Cardiac fibroblast (primary cell): ENCODE data around the gene SLC25A6.

ENCODE experiments used
- DNase-seq, 2 donors: peaks; one replicate each; pipeline versions ENCODE4 v3.0.0 to v3.0.0-alpha.2; 2010; ENCODE audit warnings: low read depth in 2 of 2
- H3K4me3 ChIP-seq, 2 donors: replicated peaks in 1 of 2; 1 replicate in 1 of 2; 2 replicates in 1 of 2; pipeline ENCODE4 v1.5.1; 2011; ENCODE audit warnings: low read depth in 2 of 2, low read length in 2 of 2, mild to moderate bottlenecking in 2 of 2, moderate library complexity in 1 of 2
- TF ChIP-seq, protein P1 (sequence below): IDR thresholded peaks from one replicate; pipeline ENCODE4 v1.5.1; 2011; ENCODE audit warnings: low read depth, mild to moderate bottlenecking, low read length, inconsistent platforms

Gene SLC25A6

DNA sequence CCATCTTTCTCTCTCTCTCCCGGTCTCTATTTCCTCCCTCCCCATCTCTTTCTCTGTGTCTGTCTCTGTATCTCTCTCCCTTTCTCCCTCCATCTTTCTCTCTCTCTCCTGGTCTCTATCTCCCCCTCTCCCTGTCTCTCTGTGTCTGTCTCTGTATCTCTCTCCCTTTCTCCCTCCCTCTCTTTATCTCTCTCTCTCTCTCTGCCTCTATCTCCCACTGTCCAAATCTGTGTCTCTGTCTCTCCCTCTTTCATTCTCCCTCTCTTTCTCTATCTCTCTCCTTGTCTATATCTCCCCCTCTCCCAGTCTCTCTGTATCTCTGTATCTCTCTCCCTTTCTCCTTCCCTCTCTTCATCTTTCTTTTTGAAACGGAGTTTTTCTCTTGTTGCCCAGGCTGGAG, 31.7 kb downstream of the SLC25A6 start:
- no peak overlapping the region for H3K4me3 ChIP-seq
- no peak for DNase-seq
- TF ChIP-seq, protein P1, sequence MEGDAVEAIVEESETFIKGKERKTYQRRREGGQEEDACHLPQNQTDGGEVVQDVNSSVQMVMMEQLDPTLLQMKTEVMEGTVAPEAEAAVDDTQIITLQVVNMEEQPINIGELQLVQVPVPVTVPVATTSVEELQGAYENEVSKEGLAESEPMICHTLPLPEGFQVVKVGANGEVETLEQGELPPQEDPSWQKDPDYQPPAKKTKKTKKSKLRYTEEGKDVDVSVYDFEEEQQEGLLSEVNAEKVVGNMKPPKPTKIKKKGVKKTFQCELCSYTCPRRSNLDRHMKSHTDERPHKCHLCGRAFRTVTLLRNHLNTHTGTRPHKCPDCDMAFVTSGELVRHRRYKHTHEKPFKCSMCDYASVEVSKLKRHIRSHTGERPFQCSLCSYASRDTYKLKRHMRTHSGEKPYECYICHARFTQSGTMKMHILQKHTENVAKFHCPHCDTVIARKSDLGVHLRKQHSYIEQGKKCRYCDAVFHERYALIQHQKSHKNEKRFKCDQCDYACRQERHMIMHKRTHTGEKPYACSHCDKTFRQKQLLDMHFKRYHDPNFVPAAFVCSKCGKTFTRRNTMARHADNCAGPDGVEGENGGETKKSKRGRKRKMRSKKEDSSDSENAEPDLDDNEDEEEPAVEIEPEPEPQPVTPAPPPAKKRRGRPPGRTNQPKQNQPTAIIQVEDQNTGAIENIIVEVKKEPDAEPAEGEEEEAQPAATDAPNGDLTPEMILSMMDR, result no peak

- H3K4me3 ChIP-seq, result no peak overlapping the region
- TF ChIP-seq, protein P1, result no peak
- no peak for DNase-seq
Observed at GRCh38 chrX:1359477-1359873, 32.4 kb downstream of the SLC25A6 start.

- TF ChIP-seq, protein P1, result no peak
- H3K4me3 ChIP-seq, result no peak overlapping the region
- no peak for DNase-seq
Observed at GRCh38 chrX:1358793-1359476, 33.0 kb downstream of the SLC25A6 start.

GRCh38 chrX:1357993-1358392, 33.9 kb downstream of the SLC25A6 start:
- TF ChIP-seq, protein P1, result no peak
- DNase-seq, result no peak
- H3K4me3 ChIP-seq, result no peak overlapping the region

DNA sequence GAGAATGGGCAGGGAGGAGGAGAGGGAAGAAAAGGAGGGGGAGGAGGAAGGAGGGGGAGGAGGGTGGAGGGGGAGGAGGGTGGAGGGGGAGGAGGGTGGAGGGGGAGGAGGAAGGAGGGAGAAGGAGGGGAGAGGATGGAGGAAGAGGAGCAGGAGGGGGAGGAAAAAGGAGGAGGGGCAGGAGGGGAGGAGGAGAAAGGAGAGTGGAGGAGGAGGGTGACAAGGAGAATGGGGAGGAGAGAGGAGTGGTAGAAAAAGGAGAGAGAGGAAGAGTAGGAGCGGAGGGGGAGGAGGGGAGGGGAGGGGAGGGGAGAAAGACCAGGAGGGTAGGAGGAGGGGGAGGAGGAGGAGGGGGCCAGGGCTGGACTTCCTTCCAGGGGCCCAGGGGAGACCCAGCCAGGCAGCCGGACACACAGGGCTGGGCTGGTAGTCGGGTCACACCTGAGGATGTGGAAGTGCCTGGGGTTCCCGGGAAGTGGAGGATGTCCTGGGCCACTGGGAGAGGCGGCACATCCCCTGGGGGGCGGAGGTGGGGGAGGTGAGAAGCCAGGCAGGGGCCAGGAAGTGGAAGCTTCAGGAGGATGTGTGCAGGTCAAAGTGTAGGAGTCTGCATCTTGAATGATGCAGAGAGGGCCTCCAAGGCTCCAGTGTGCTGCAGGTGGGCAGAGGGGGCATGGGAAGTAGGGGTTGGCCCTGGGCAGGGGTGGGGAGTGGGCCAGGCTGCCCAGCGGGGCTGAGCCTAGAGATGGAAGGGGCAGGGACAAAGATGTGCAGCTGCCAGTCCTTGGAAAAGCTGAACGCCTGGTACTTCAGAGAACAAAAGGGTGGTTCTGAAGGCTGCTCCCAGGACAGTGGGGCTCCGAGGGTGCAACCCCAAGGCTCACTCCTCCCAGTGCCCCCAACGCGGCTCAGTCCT, 36.5 kb downstream of the SLC25A6 start:
- TF ChIP-seq, protein P1, result no peak
- H3K4me3 ChIP-seq, result no peak overlapping the region
- DNase-seq, result no peak

DNA sequence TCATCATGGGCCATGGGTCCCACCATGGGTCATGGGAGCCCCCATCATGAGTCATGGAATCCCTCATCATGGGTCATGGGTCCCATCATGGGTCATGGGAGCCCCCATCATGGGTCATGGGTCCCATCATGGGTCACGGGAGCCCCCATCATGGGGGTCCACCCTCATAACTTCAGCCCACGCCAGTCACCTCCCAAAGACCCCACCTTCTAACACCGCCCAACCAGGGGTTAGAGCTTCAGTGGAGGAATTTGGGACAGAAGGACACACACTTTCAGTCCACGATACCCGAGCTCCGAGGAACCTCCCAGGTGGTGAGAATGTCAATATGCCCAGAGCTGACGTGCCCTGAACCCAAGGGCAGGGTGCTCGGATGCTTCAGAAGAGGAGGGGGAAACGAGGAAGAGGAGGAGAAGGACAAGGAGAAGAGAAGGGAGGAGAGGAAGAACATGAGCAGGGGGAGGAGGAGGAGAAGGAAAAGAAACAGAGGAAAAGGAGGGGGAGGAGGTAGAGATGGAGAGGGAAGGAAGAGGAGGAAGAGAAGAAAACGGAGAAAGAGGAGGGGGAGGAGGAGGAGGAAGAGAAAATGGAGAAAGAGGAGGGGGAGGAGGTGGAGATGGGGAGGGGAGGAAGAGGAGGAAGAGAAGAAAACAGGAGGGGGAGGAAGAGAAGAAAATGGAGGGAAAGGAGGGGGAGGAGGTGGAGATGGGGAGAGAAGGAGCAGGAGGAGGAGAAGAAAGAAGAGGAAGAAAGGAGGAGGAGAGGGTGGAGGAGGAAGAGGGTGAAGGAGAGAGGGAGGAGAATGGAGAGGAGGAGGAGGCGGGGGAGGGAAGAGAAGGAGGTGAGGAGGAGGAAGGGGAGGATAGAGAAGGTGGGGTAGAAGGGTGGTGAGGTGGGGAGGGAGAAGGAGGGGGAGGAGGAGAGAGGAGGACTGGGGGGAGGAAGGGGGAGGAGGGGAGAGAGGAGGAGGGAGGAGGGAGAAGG, 37.6 kb downstream of the SLC25A6 start:
- H3K4me3 ChIP-seq, result no peak overlapping the region
- TF ChIP-seq, protein P1, result no peak
- DNase-seq, result no peak
